Nephron (organoid): ENCODE measurements around the gene KRTAP10-7.

Experiments
- H3K27ac Mint-ChIP-seq, 3 experiments: 2 replicates each; pipeline ENCODE4 v1.8.0; 2020; ENCODE audit warnings: mixed read lengths in 3 of 3, mild to moderate bottlenecking in 2 of 3, moderate library complexity in 1 of 3
- H3K27me3 Mint-ChIP-seq: 2 replicates; pipeline ENCODE4 v1.8.0; 2021; ENCODE audit warnings: low read depth, mild to moderate bottlenecking, moderate library complexity, mixed read lengths
- H3K36me3 Mint-ChIP-seq: 2 replicates; pipeline ENCODE4 v1.8.0; 2020; ENCODE audit warnings: low read depth, mixed read lengths
- H3K4me1 Mint-ChIP-seq: 2 replicates; pipeline ENCODE4 v1.8.0; 2020; ENCODE audit warnings: mixed read lengths
- H3K4me3 Mint-ChIP-seq, 3 experiments: 2 replicates each; pipeline ENCODE4 v1.8.0; 2020; ENCODE audit warnings: mild to moderate bottlenecking in 3 of 3, mixed read lengths in 3 of 3, moderate library complexity in 2 of 3
- H3K9me3 Mint-ChIP-seq: 2 replicates; pipeline ENCODE4 v1.8.0; 2020; ENCODE audit warnings: mixed read lengths
- TF ChIP-seq, protein P1 (sequence below), 3 experiments: fragments of 200-600 bp; sonication (generic); IDR thresholded peaks; one replicate each; pipeline ENCODE4 v1.5.0; 2021; ENCODE audit warnings: antibody characterized with exemption in 3 of 3; ENCODE audit not compliant: unreplicated experiment in 3 of 3

Gene KRTAP10-7

DNA sequence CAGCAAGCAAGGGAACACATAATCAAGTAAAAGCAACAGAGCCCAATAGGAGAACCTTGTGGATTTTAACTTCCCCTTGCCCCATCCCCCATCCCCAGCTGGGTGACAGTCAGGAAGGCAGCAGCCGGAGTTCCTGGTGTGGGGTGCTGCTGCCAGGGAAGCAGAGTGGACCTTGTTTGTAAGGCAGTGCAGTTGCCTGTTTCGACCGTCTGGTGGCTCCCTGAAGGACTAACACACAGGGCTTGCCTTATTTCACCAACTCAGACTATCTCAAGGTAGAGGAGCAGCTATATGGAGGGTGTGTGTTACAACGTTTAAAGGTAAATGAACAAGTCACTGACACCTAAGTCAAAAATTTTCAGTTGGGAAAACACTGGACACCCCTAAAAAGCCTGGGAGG, 18.1 kb downstream of the KRTAP10-7 start:
- TF ChIP-seq, protein P1, sequence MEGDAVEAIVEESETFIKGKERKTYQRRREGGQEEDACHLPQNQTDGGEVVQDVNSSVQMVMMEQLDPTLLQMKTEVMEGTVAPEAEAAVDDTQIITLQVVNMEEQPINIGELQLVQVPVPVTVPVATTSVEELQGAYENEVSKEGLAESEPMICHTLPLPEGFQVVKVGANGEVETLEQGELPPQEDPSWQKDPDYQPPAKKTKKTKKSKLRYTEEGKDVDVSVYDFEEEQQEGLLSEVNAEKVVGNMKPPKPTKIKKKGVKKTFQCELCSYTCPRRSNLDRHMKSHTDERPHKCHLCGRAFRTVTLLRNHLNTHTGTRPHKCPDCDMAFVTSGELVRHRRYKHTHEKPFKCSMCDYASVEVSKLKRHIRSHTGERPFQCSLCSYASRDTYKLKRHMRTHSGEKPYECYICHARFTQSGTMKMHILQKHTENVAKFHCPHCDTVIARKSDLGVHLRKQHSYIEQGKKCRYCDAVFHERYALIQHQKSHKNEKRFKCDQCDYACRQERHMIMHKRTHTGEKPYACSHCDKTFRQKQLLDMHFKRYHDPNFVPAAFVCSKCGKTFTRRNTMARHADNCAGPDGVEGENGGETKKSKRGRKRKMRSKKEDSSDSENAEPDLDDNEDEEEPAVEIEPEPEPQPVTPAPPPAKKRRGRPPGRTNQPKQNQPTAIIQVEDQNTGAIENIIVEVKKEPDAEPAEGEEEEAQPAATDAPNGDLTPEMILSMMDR (IDR thresholded peaks at IDR 0.05; ENCODE audit: unreplicated experiment in 3 of 3) = peak in 2 of 3 experiments; percentile 1 to 11
- H3K4me1 Mint-ChIP-seq = no peaks in the 10 kb centered on the region
- peaks cover 6% of the 10 kb centered on the region for H3K36me3 Mint-ChIP-seq
- H3K9me3 Mint-ChIP-seq = peaks cover 39% of the 10 kb centered on the region
- no peak overlapping the region for H3K4me3 Mint-ChIP-seq
- no peak overlapping the region for H3K27ac Mint-ChIP-seq
- peaks cover 11% of the 10 kb centered on the region for H3K27me3 Mint-ChIP-seq

DNA sequence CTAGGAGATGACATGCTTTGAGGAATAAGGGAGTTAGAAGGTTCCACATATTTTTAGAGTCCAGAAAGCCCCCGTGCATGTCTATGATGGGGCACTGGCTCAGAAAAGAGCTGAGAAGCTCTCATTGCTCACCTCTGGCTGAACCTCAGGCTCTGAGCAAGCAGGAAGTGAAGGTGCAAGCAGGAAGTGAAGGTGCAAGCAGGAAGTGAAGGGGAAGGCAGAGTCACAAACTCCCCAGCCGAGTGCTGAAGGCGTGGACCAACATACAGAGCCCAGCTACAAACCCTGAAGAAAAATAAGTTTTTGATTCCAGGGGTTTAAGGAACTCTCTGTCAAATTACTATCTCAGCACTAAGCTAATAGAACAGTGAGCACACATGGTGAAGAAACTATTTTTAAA, 18.5 kb downstream of the KRTAP10-7 start:
- Mint-ChIP-seq H3K9me3 (peaks cover 43% of the 10 kb centered on the region), H3K36me3 (peaks cover 10% of the 10 kb centered on the region), H3K4me1 (no peaks in the 10 kb centered on the region), H3K27me3 (peaks cover 11% of the 10 kb centered on the region), H3K4me3 (no peak overlapping the region), H3K27ac (no peak overlapping the region)
- TF ChIP-seq, protein P1 (IDR thresholded peaks at IDR 0.05; ENCODE audit: unreplicated experiment in 3 of 3) = no peak

DNA sequence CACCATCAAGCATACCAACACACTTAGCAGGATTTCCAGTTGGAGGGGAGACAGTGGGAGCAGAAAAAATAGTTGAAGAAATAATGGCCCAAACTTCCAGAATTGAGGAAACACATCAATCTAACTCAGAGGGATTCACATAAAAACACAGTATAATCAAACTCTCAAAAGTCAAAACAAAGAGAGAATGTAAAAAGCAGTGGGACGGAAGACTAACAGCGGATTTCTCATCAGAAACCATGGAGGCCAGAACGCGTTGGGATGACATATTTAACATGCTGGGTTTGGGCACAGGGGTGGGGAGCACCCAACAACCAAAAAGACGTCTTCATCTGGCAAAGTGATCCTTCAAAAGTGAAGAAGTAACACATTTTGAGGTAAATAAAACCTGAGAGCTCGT, 19.5 kb downstream of the KRTAP10-7 start:
- Mint-ChIP-seq H3K27ac (no peak overlapping the region), H3K9me3 (peaks cover 53% of the 10 kb centered on the region), H3K4me3 (no peak overlapping the region), H3K36me3 (peaks cover 18% of the 10 kb centered on the region), H3K4me1 (no peaks in the 10 kb centered on the region), H3K27me3 (peaks cover 11% of the 10 kb centered on the region)
- TF ChIP-seq, protein P1 (IDR thresholded peaks at IDR 0.05; ENCODE audit: unreplicated experiment in 3 of 3) = no peak

DNA sequence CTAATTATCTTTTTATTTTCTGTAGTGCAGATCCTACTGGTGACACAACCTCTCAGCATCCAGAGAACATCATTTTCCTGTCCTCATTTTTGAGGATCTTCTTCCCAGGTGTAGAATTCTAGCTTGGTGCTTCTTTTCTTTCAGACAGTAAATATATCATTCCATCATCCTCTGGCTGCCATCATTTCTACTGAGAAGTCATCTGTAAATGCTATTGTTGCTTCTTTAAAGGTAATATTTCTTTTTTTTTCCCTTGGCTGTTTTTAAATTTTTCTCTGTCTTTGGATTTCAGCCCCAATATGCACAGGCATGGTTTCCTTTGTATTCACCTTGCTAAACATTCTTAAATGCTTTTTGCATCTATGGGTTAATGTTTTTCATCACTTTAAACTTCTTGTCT, 23.2 kb downstream of the KRTAP10-7 start:
- Mint-ChIP-seq H3K27me3 (peaks cover 12% of the 10 kb centered on the region), H3K4me3 (no peak overlapping the region), H3K36me3 (peaks cover 18% of the 10 kb centered on the region), H3K9me3 (peaks cover 55% of the 10 kb centered on the region), H3K27ac (no peak overlapping the region), H3K4me1 (no peaks in the 10 kb centered on the region)
- TF ChIP-seq, protein P1 (IDR thresholded peaks at IDR 0.05; ENCODE audit: unreplicated experiment in 3 of 3) = no peak

DNA sequence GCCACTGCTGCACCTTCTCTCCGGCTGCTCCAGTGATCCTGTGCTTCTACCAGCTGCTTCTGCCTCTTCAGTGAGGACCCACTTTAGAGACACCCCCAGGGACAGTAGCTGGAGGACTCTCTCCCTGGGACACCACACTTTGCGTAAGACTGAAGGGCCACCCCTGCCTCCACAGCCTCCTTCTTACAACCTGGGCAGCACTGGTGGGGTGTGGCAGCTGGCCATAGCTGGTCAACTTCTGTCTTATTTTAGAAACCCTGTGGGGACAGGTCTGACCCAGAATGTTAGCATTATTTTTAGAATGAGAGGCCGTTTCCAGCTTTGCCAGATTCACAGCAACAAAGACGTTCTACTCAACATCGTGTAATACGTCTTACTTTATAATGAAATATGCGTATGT, 25.4 kb downstream of the KRTAP10-7 start:
- TF ChIP-seq, protein P1 (IDR thresholded peaks at IDR 0.05; ENCODE audit: unreplicated experiment in 3 of 3) = no peak
- H3K27ac Mint-ChIP-seq = no peak overlapping the region
- no peaks in the 10 kb centered on the region for H3K4me1 Mint-ChIP-seq
- peaks cover 18% of the 10 kb centered on the region for H3K27me3 Mint-ChIP-seq
- peaks cover 44% of the 10 kb centered on the region for H3K9me3 Mint-ChIP-seq
- no peak overlapping the region for H3K4me3 Mint-ChIP-seq
- peaks cover 23% of the 10 kb centered on the region for H3K36me3 Mint-ChIP-seq

DNA sequence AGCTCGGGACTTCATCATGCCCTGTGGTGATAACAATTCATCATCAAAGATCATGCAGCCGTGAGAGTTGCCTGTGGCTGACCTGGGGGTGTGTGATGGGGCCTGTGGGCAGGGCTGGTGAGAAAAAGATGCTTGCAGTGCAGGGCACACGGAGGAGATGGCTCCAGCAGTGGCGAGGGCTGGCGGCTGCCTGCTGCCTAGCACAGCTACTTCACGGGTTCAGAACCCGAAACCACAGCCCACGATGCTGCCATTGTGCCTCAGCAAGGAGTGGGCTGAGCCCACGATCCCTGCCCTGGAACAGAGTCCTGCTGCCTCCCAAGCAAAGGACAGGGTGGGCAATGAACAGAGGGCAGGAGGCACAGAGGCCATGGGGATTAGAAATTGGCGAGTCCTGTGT, 25.9 kb downstream of the KRTAP10-7 start:
- peaks cover 47% of the 10 kb centered on the region for H3K9me3 Mint-ChIP-seq
- peaks cover 26% of the 10 kb centered on the region for H3K36me3 Mint-ChIP-seq
- peaks cover 21% of the 10 kb centered on the region for H3K27me3 Mint-ChIP-seq
- TF ChIP-seq, protein P1 (IDR thresholded peaks at IDR 0.05; ENCODE audit: unreplicated experiment in 3 of 3) = no peak
- no peak overlapping the region for H3K27ac Mint-ChIP-seq
- H3K4me3 Mint-ChIP-seq = no peak overlapping the region
- no peaks in the 10 kb centered on the region for H3K4me1 Mint-ChIP-seq
